ENCODE measurements around the gene RTL3.

GRCh38 chrX:78708816-78709215, 49.7 kb upstream of the RTL3 start:
- TF ChIP-seq CTCF (IDR thresholded peaks at IDR 0.05), result no peak
- TF ChIP-seq POLR2AphosphoS5 (IDR thresholded peaks at IDR 0.05), result no peak

All from prostate gland (tissue), 2 donors.